Renal cortical epithelial cell (primary cell): ENCODE results near the gene SLC66A3. TPM values are rescaled to one million over a fixed set of nuclear protein-coding genes. Genes with fewer than 3 reads are reported as not detected.

Experiments
- DNase-seq: peaks from one replicate; pipeline ENCODE4 v3.0.0-alpha.2; 2011; ENCODE audit warnings: low read depth
- total RNA-seq: library from RNA; depleted of rRNA; stranded (reverse); fragments of >200 nt; gene quantifications from 2 replicates; pipeline ENCODE4 v1.2.3, GENCODE V29; 2014

The SLC66A3 gene
- total RNA-seq, 1 donor from 2014 or later = 36.1 TPM

- DNase-seq = no peak
Observed at GRCh38 chr2:11213975-11214374, 58.7 kb downstream of the SLC66A3 start.

GRCh38 chr2:11214770-11215169, 59.5 kb downstream of the SLC66A3 start:
- no peak for DNase-seq

- DNase-seq = no peak
Observed at GRCh38 chr2:11215407-11215806, 60.1 kb downstream of the SLC66A3 start.

GRCh38 chr2:11220445-11220844, 65.2 kb downstream of the SLC66A3 start:
- no peak for DNase-seq

- no peak for DNase-seq
Observed at GRCh38 chr2:11222845-11223244, 67.6 kb downstream of the SLC66A3 start.

- DNase-seq = no peak
Observed at GRCh38 chr2:11224887-11225286, 69.6 kb downstream of the SLC66A3 start.

- no peak for DNase-seq
Observed at GRCh38 chr2:11227595-11227994, 72.3 kb downstream of the SLC66A3 start.

Other genes with a start within 250 kb of the SLC66A3 start
- not detected in 2 replicates for gene KCNF1, start 243.5 kb upstream of the SLC66A3 start, total RNA-seq
- 28.0 and 50.7 TPM in 2 replicates for gene ROCK2, start 189.2 kb downstream of the SLC66A3 start, total RNA-seq